Suprapubic skin (tissue), 4 donors: ENCODE results near the gene CEP85.

Source experiments
- CTCF ChIP-seq, 2 donors: fragments of 200-600 bp in 1 of 2; fragments of 450-650 bp in 1 of 2; sonication (generic) in 1 of 2; IDR thresholded peaks; one replicate each; pipeline ENCODE4 v1.5.1; 2016 to 2019; ENCODE audit warnings: antibody characterized with exemption in 2 of 2, mild to moderate bottlenecking in 1 of 2, moderate library complexity in 1 of 2
- EP300 ChIP-seq: sonication (generic); formaldehyde crosslinking; IDR thresholded peaks from one replicate; pipeline ENCODE4 v1.6.1; 2017; ENCODE audit warnings: antibody characterized with exemption
- POLR2A ChIP-seq, 2 donors: fragments of 450-650 bp; IDR thresholded peaks; one replicate each; pipeline ENCODE4 v1.6.1; 2017; ENCODE audit warnings: antibody characterized with exemption in 2 of 2, mild to moderate bottlenecking in 2 of 2, moderate library complexity in 2 of 2
- POLR2AphosphoS5 ChIP-seq, 3 donors: sonication (generic); formaldehyde crosslinking; IDR thresholded peaks; one replicate each; pipeline ENCODE4 v1.6.1; 2017; ENCODE audit warnings: antibody characterized with exemption in 3 of 3

DNA sequence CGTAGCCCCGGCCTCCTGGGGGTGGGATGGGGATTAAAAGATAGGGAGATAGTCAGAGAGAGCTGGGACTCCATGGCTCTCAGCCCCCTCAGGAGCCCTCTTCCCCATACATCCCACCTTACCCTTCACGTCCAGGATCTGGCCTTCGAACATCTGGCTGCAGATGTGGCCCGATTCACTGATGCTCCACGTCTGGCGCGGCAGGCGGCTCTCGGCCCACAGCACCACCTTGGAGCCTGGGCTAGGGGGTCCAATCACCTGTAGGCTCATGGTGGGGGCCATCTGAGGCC, 88.0 kb downstream of the CEP85 start:
- TF ChIP-seq CTCF (IDR thresholded peaks at IDR 0.05): no peak
- TF ChIP-seq POLR2AphosphoS5 (IDR thresholded peaks at IDR 0.05): no peak
- TF ChIP-seq POLR2A (IDR thresholded peaks at IDR 0.05): no peak
- TF ChIP-seq EP300: no peak
